Esophagus squamous epithelium (tissue), 5 donors: Measurements from ENCODE around the gene TRIM9. TPM values are rescaled to one million over a fixed set of nuclear protein-coding genes. Genes with fewer than 3 reads are reported as not detected.

ENCODE experiments used
- DNase-seq: peaks from one replicate; lab custom pipeline; 2025; lab: John Stamatoyannopoulos, UW
- H3K27ac ChIP-seq, 4 donors: fragments of 200-600 bp; sonication (generic); one replicate each; pipeline ENCODE4 v1.5.1; 2016 to 2019; ENCODE audit warnings: mild to moderate bottlenecking in 1 of 4
- H3K27me3 ChIP-seq, 4 donors: fragments of 200-600 bp; sonication (generic); 1 replicate in 3 of 4; 2 replicates in 1 of 4; pipeline versions ENCODE4 v1.5.1 to v1.6.0; 2017 to 2021; ENCODE audit warnings: antibody characterized with exemption in 1 of 4
- H3K36me3 ChIP-seq, 3 donors: fragments of 200-600 bp; sonication (generic); one replicate each; pipeline ENCODE4 v1.5.1; 2016 to 2019
- H3K4me1 ChIP-seq, 3 donors: fragments of 200-600 bp; sonication (generic); one replicate each; pipeline ENCODE4 v1.5.1; 2017 to 2019
- H3K4me3 ChIP-seq, 4 donors: fragments of 200-600 bp; sonication (generic); 1 replicate in 3 of 4; 2 replicates in 1 of 4; pipeline ENCODE4 v1.5.1; 2016 to 2019; ENCODE audit warnings: mild to moderate bottlenecking in 2 of 4, moderate library complexity in 1 of 4
- H3K9me3 ChIP-seq, 3 donors: fragments of 200-600 bp; sonication (generic); one replicate each; pipeline ENCODE4 v1.5.1; 2016 to 2019
- POLR2A ChIP-seq, 4 donors: fragments of 450-650 bp; IDR thresholded peaks; one replicate each; pipeline ENCODE4 v1.6.1; 2017; ENCODE audit warnings: antibody characterized with exemption in 4 of 4, mild to moderate bottlenecking in 4 of 4, moderate library complexity in 3 of 4
- WGBS, 2 donors: methylation state at CpG; one replicate each; pipeline ENCODE4 v1.1.5; 2018; 5-methylcytosine and 5-hydroxymethylcytosine counted together
- intact Hi-C: fragments of 100-400 bp; cut with DNase I; formaldehyde crosslinking; loops from one replicate; pipeline ENCODE4 v1.15.0; 2022
- total RNA-seq, 4 donors: library from RNA; depleted of rRNA; stranded (reverse); fragments of >200 nt; gene quantifications; one replicate each; pipeline ENCODE4 v1.1.0, GENCODE V29; 2016
- TF ChIP-seq, protein P1 (sequence below), 6 experiments: fragments of 450-650 bp in 4 of 6; fragments of 200-600 bp in 2 of 6; sonication (generic) in 2 of 6; IDR thresholded peaks; one replicate each; pipeline ENCODE4 v1.5.1; 2016 to 2019; ENCODE audit warnings: antibody characterized with exemption in 6 of 6, mild to moderate bottlenecking in 4 of 6, moderate library complexity in 4 of 6
- donor health status: DM: yes; HTN: yes; CAD: no.

Gene TRIM9
- total RNA-seq, 4 donors from 2014 or later, result 0.09 to 3.1 (median 0.21) TPM; not detected in 1

DNA sequence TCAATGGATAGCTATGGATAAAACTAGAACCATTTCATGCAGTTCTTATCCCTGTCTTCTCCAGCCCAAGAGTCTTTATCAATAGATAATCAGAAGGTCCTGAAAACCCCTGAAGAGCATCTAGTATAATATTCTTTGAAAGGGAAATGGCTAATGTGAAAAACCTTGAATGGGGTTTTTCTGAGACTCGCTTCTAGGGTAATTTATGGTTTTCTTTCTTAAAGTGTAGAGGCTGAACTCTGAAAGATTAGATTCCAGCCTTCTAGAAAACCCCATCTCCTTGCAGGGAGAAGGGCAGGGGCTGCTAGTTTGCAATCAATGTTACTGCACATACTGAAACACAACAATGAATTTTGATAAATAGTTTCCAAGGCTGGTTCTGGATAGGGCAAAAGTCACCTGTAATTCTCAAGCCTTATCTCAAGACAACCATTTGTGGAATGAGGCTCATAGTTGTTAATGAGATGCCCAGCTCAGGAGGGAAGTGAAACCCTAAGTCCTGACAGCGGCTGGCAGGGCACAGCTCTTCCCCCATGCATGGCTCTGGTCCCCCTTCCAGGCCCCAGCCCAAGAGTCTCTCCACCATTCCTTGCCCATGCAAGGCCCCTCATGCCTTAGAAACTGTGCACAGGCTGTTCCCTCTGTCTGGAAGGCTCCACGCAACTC, 116.9 kb downstream of the TRIM9 start:
- no peaks in the 10 kb centered on the region for H3K27me3 ChIP-seq
- H3K36me3 ChIP-seq, result no peaks in the 10 kb centered on the region
- no peaks in the 10 kb centered on the region for H3K9me3 ChIP-seq
- no peak for DNase-seq
- WGBS, 2 donors, result 83% methylated on average over 3 of the region's 3 CpGs
- no peak overlapping the region for H3K4me3 ChIP-seq
- no peak for TF ChIP-seq POLR2A (IDR thresholded peaks at IDR 0.05)
- TF ChIP-seq, protein P1, sequence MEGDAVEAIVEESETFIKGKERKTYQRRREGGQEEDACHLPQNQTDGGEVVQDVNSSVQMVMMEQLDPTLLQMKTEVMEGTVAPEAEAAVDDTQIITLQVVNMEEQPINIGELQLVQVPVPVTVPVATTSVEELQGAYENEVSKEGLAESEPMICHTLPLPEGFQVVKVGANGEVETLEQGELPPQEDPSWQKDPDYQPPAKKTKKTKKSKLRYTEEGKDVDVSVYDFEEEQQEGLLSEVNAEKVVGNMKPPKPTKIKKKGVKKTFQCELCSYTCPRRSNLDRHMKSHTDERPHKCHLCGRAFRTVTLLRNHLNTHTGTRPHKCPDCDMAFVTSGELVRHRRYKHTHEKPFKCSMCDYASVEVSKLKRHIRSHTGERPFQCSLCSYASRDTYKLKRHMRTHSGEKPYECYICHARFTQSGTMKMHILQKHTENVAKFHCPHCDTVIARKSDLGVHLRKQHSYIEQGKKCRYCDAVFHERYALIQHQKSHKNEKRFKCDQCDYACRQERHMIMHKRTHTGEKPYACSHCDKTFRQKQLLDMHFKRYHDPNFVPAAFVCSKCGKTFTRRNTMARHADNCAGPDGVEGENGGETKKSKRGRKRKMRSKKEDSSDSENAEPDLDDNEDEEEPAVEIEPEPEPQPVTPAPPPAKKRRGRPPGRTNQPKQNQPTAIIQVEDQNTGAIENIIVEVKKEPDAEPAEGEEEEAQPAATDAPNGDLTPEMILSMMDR (IDR thresholded peaks at IDR 0.05), result no peak
- no peak overlapping the region for H3K27ac ChIP-seq
- intact Hi-C loops, result no loop called here
- no peaks in the 10 kb centered on the region for H3K4me1 ChIP-seq

DNA sequence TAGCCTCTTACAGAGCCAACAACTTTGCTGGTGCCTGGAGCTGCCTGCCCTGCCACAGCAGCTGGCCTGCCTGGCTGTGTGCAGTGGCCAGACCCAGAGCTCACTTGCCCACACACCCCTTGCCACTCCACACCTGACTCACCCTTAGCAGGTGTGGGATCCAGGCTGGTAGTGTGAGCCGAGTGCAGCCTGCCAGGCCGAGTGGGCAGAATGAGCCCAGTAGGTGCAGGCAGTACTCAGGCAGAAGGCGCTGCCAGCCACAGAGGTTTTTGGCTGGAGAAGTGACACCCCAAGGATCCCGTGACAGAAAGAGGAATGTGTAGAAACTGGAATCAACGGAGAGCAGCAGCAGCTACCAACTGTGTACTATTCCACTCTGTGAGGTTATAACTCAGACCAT, 120.8 kb downstream of the TRIM9 start:
- no peaks in the 10 kb centered on the region for H3K27me3 ChIP-seq
- no peak for DNase-seq
- H3K9me3 ChIP-seq, result no peaks in the 10 kb centered on the region
- H3K27ac ChIP-seq, result no peak overlapping the region
- 47 to 75% methylated on average over 4 to 5 of the region's 5 CpGs for WGBS, 2 donors
- no peak for TF ChIP-seq POLR2A (IDR thresholded peaks at IDR 0.05)
- TF ChIP-seq, protein P1 (IDR thresholded peaks at IDR 0.05), result no peak
- H3K4me3 ChIP-seq, result no peak overlapping the region
- intact Hi-C loops, result no loop called here
- no peaks in the 10 kb centered on the region for H3K36me3 ChIP-seq
- H3K4me1 ChIP-seq, result no peaks in the 10 kb centered on the region

DNA sequence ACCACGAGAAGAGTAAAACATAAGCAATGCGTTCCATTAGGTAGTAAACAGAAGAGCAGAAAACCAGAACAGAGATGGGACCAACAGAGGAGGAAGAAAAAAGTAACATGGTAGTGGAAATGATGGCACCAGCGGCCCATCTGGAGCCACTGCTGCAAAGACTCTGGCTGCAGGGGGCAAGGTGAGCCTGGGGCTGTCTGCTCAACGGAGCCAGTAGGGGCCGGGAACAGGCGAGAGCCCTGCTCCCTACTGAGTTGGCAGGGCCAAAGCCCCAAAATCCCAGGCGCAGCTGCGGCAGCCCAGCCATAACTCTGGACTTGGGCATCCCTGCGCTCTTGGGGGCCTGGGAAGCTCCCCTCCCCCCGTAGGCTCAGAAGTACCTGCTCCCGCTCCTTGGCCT, 122.2 kb downstream of the TRIM9 start:
- 91 to 96% methylated on average over 3 to 6 of the region's 11 CpGs for WGBS, 2 donors
- Histone ChIP-seq H3K27ac (no peak overlapping the region), H3K4me3 (no peak overlapping the region), H3K36me3 (no peaks in the 10 kb centered on the region), H3K27me3 (no peaks in the 10 kb centered on the region), H3K9me3 (no peaks in the 10 kb centered on the region), H3K4me1 (no peaks in the 10 kb centered on the region)
- no peak for TF ChIP-seq POLR2A (IDR thresholded peaks at IDR 0.05)
- TF ChIP-seq, protein P1 (IDR thresholded peaks at IDR 0.05), result no peak
- no peak for DNase-seq
- intact Hi-C loops, result no loop called here

DNA sequence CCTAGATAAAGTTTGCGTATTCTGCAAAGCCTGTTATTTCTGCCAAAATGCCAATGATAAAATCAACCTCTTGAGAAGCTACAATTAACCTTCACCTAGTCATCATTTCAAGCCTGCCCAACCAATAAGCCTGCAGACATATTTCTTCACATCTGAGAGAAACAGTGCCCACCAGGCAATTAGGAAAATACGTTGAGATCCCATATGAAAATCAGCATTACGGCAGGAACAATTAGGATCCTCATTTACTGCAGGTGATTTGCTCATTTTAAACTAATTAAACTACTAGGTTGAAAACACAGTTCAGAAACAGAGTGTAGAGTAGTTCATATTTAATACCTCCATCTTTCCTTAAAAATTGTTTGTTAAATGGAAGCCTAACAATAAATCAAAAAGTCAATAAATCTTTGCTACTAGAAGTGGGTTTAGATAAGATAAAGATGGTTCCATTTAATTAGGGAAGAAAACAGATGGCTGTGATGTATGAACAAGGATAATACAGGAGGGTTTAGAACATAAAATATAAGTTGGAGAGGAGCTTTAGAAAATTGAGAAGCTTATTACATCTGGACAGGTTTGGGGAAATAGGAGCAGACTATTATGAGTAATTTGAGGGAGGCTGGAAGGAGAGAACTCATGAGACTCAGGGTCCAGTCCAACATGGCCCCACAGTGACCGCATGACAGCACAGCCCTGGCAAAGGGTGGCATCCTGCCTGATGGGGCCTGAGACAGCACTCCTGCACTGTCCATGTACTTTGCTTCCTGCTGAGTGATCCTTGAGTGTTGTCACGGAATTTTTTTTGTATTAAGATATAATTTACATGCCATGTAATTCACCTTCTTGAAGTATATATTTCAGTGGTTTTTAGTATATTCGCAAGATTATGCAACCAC, 123.8 kb downstream of the TRIM9 start:
- H3K9me3 ChIP-seq, result no peaks in the 10 kb centered on the region
- H3K4me1 ChIP-seq, result no peaks in the 10 kb centered on the region
- no peak overlapping the region for H3K4me3 ChIP-seq
- TF ChIP-seq, protein P1 (IDR thresholded peaks at IDR 0.05), result no peak
- TF ChIP-seq POLR2A (IDR thresholded peaks at IDR 0.05), result no peak
- DNase-seq, result no peak
- no peaks in the 10 kb centered on the region for H3K36me3 ChIP-seq
- H3K27ac ChIP-seq, result no peak overlapping the region
- no peaks in the 10 kb centered on the region for H3K27me3 ChIP-seq
- intact Hi-C loops, result no loop called here
- 86 to 90% methylated on average over 6 of the region's 6 CpGs for WGBS, 2 donors

DNA sequence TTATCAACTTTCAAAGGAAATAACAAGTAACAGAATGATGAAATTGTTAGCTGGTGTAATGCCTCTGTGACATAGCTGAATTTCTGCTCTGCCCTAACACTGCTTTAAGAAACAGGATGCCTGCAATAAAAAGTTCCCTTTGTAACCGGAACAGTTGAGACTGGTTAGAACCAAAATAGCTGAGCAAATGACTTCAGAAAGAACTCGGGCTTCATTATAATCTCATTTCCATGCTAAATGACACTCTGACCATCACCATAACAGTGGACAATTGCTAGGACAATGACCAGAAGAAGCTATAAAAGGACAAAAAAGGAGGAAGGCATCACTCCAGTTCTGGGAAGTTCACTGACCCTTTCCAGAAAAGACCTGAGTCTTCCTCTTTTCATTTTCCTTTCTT, 127.1 kb downstream of the TRIM9 start:
- Histone ChIP-seq H3K27ac (no peak overlapping the region), H3K36me3 (no peaks in the 10 kb centered on the region), H3K9me3 (no peaks in the 10 kb centered on the region), H3K27me3 (no peaks in the 10 kb centered on the region), H3K4me3 (no peak overlapping the region), H3K4me1 (peaks cover 0 to 15% (median 10%) of the 10 kb centered on the region in 3 donors)
- no peak for TF ChIP-seq POLR2A (IDR thresholded peaks at IDR 0.05)
- TF ChIP-seq, protein P1 (IDR thresholded peaks at IDR 0.05), result no peak
- 46 to 50% methylated on average over 2 of the region's 2 CpGs for WGBS, 2 donors
- no peak for DNase-seq
- intact Hi-C loops, result no loop called here
